Common myeloid progenitor, CD34-positive (primary cell): ENCODE data around the gene IQCE.

Experiments used
- CTCF ChIA-PET: fragments of 350-600 bp; sonication (Branson Sonifier 250); formaldehyde crosslinking; loops from one replicate; lab custom pipeline; 2021; ENCODE audit warnings: antibody characterized with exemption; lab: Charles Lee
- POLR2A ChIA-PET: fragments of 350-600 bp; sonication (Branson Sonifier 250); formaldehyde crosslinking; loops from one replicate; lab custom pipeline; 2021; ENCODE audit warnings: antibody characterized with exemption; lab: Charles Lee
- DNase-seq, 3 donors: peaks; one replicate each; pipeline versions ENCODE4 v3.0.0 to v3.0.0-alpha.2; 2013
- H3K27ac ChIP-seq, 2 experiments: 1 replicate in 1 of 2; 2 replicates in 1 of 2; pipeline ENCODE4 v1.7.0; 2013; ENCODE audit warnings: inconsistent platforms in 2 of 2, low read length in 2 of 2, mild to moderate bottlenecking in 2 of 2, low read depth in 1 of 2, moderate library complexity in 1 of 2; ENCODE audit not compliant: severe bottlenecking in 2 of 2, insufficient read depth in 1 of 2, poor library complexity in 1 of 2
- H3K27me3 ChIP-seq, 5 experiments: replicated peaks in 2 of 5; 1 replicate in 3 of 5; 2 replicates in 2 of 5; pipeline versions ENCODE4 v1.6.1 to v1.7.0; 2013; ENCODE audit warnings: low read length in 4 of 5, mild to moderate bottlenecking in 2 of 5, moderate library complexity in 2 of 5, inconsistent platforms in 1 of 5; ENCODE audit not compliant: insufficient read depth in 5 of 5, control insufficient read depth in 4 of 5
- H3K36me3 ChIP-seq, 4 experiments: 1 replicate in 2 of 4; 2 replicates in 2 of 4; pipeline versions ENCODE4 v1.6.1 to v1.7.0; 2013; ENCODE audit warnings: low read length in 3 of 4, control low read depth in 1 of 4, mild to moderate bottlenecking in 1 of 4; ENCODE audit not compliant: control insufficient read depth in 4 of 4, insufficient read depth in 4 of 4
- H3K4me1 ChIP-seq, 4 experiments: 1 replicate in 3 of 4; 2 replicates in 1 of 4; pipeline versions ENCODE4 v1.6.1 to v1.7.1; 2013; ENCODE audit warnings: low read length in 3 of 4, mild to moderate bottlenecking in 3 of 4, control low read depth in 1 of 4, inconsistent platforms in 1 of 4, moderate library complexity in 1 of 4; ENCODE audit not compliant: control insufficient read depth in 4 of 4, insufficient read depth in 4 of 4; ENCODE audit errors: control extremely low read depth in 1 of 4
- H3K4me3 ChIP-seq, 7 experiments: 1 replicate in 4 of 7; 2 replicates in 3 of 7; pipeline versions ENCODE4 v1.5.1 to v1.7.0; 2013; ENCODE audit warnings: mild to moderate bottlenecking in 7 of 7, low read length in 6 of 7, moderate library complexity in 6 of 7, inconsistent platforms in 2 of 7, low read depth in 2 of 7, control low read depth in 1 of 7; ENCODE audit not compliant: insufficient read depth in 4 of 7, control insufficient read depth in 1 of 7; ENCODE audit errors: extremely low read depth in 1 of 7
- H3K9me3 ChIP-seq, 5 experiments: 1 replicate in 4 of 5; 2 replicates in 1 of 5; pipeline versions ENCODE4 v1.6.1 to v1.7.1; 2013; ENCODE audit warnings: low read length in 4 of 5, mild to moderate bottlenecking in 2 of 5, inconsistent platforms in 1 of 5, low read depth in 1 of 5, moderate library complexity in 1 of 5; ENCODE audit not compliant: control insufficient read depth in 4 of 5, insufficient read depth in 2 of 5; ENCODE audit errors: control extremely low read depth in 1 of 5
- WGBS: methylation state at CpG from one replicate; pipeline ENCODE4 v1.1.5; 2013; ENCODE audit not compliant: insufficient coverage; 5-methylcytosine and 5-hydroxymethylcytosine counted together

IQCE gene

GRCh38 chr7:2654059-2654458 lies 95.3 kb downstream of the IQCE start:
- H3K4me1 ChIP-seq: peaks cover 0 to 4% (median 0%) of the 10 kb centered on the region in 4 experiments
- H3K4me3 ChIP-seq: no peak overlapping the region
- DNase-seq: no peak
- ChIA-PET CTCF (interaction anchor here (0.6 to 6.5 kb wide), 7 partner anchors 10 to 94 kb away, joined by 3 to 33 read pairs (median 4); no protein-coding TSS in a partner anchor), POLR2A (no interaction called here)
- H3K36me3 ChIP-seq: peaks cover 4 to 70% (median 45%) of the 10 kb centered on the region in 4 experiments
- H3K9me3 ChIP-seq: no peaks in the 10 kb centered on the region
- H3K27ac ChIP-seq: no peak overlapping the region
- 100% methylated on average over 4 of the region's 5 CpGs for WGBS
- no peaks in the 10 kb centered on the region for H3K27me3 ChIP-seq

- Histone ChIP-seq H3K9me3 (no peaks in the 10 kb centered on the region), H3K4me1 (peaks cover 0 to 4% (median 0%) of the 10 kb centered on the region in 4 experiments), H3K27me3 (no peaks in the 10 kb centered on the region), H3K27ac (no peak overlapping the region), H3K36me3 (peaks cover 4 to 65% (median 43%) of the 10 kb centered on the region in 4 experiments), H3K4me3 (no peak overlapping the region)
- DNase-seq: no peak
- CTCF ChIA-PET: interaction anchor here (0.7 to 6.5 kb wide), 8 partner anchors 12 to 186 kb away, joined by 3 to 33 read pairs (median 4); no protein-coding TSS in a partner anchor
- WGBS: 96% methylated on average over 27 of the region's 29 CpGs
- POLR2A ChIA-PET: interaction anchor here (0.9 kb wide), 1 partner anchor 47 kb away, joined by 3 read pairs; no protein-coding TSS in a partner anchor
These were observed 97.3 kb downstream of the IQCE start for GRCh38 chr7:2655870-2656614.

GRCh38 chr7:2657208-2657607 lies 98.4 kb downstream of the IQCE start:
- Histone ChIP-seq H3K27ac (no peak overlapping the region), H3K4me3 (no peak overlapping the region), H3K9me3 (no peaks in the 10 kb centered on the region), H3K36me3 (peaks cover 4 to 70% (median 43%) of the 10 kb centered on the region in 4 experiments), H3K27me3 (no peaks in the 10 kb centered on the region), H3K4me1 (peaks cover 0 to under 1% (median 0%) of the 10 kb centered on the region in 4 experiments)
- CTCF ChIA-PET: interaction anchor here (1.0 to 6.5 kb wide), 5 partner anchors 8 to 43 kb away, joined by 3 to 33 read pairs (median 4); no protein-coding TSS in a partner anchor
- 0% methylated on average over 1 of the region's 2 CpGs for WGBS
- POLR2A ChIA-PET: no interaction called here
- no peak for DNase-seq

- no peak for DNase-seq
- Histone ChIP-seq H3K27ac (no peak overlapping the region), H3K36me3 (peaks cover 4 to 67% (median 44%) of the 10 kb centered on the region in 4 experiments), H3K27me3 (no peaks in the 10 kb centered on the region), H3K9me3 (no peaks in the 10 kb centered on the region), H3K4me1 (no peaks in the 10 kb centered on the region), H3K4me3 (no peak overlapping the region)
- 98% methylated on average over 25 of the region's 33 CpGs for WGBS
- CTCF ChIA-PET: interaction anchor here (1.0 to 1.7 kb wide), 7 partner anchors 9 to 180 kb away, joined by 3 to 5 read pairs (median 4); no protein-coding TSS in a partner anchor
- POLR2A ChIA-PET: interaction anchor here (1.2 kb wide), 1 partner anchor 13 kb away, joined by 4 read pairs; no protein-coding TSS in a partner anchor
These were observed 99.3 kb downstream of the IQCE start for GRCh38 chr7:2657920-2658671.

GRCh38 chr7:2658941-2659340 lies 100.2 kb downstream of the IQCE start:
- Histone ChIP-seq H3K27ac (no peak overlapping the region), H3K4me3 (no peak overlapping the region), H3K9me3 (no peaks in the 10 kb centered on the region), H3K36me3 (peaks cover 4 to 65% (median 42%) of the 10 kb centered on the region in 4 experiments), H3K4me1 (no peaks in the 10 kb centered on the region), H3K27me3 (no peaks in the 10 kb centered on the region)
- POLR2A ChIA-PET: interaction anchor here (1.2 kb wide), 1 partner anchor 14 kb away, joined by 4 read pairs; no protein-coding TSS in a partner anchor
- WGBS: 100% methylated on average over 11 of the region's 15 CpGs
- no peak for DNase-seq
- CTCF ChIA-PET: interaction anchor here (1.0 to 1.8 kb wide), 7 partner anchors 12 to 181 kb away, joined by 3 to 5 read pairs (median 5); no protein-coding TSS in a partner anchor

- no peaks in the 10 kb centered on the region for H3K4me1 ChIP-seq
- CTCF ChIA-PET: interaction anchor here (1.0 to 1.8 kb wide), 8 partner anchors 11 to 181 kb away, joined by 3 to 5 read pairs (median 4); no protein-coding TSS in a partner anchor
- no peak overlapping the region for H3K4me3 ChIP-seq
- WGBS: 94% methylated on average over 27 of the region's 36 CpGs
- DNase-seq: no peak
- POLR2A ChIA-PET: no interaction called here
- peaks cover 4 to 64% (median 41%) of the 10 kb centered on the region in 4 experiments for H3K36me3 ChIP-seq
- no peaks in the 10 kb centered on the region for H3K9me3 ChIP-seq
- no peak overlapping the region for H3K27ac ChIP-seq
- H3K27me3 ChIP-seq: no peaks in the 10 kb centered on the region
These were observed 101.0 kb downstream of the IQCE start for GRCh38 chr7:2659556-2660358.
